Lower leg skin (tissue), 4 donors: Measurements from ENCODE around the gene CYP27A1. TPM values are rescaled to one million over a fixed set of nuclear protein-coding genes. Genes with fewer than 3 reads are reported as not detected.

ENCODE experiments used
- DNase-seq, 2 donors: peaks; one replicate each; pipeline ENCODE4 v3.0.0-alpha.2; 2019; ENCODE audit warnings: low spot score in 2 of 2
- H3K4me3 ChIP-seq: fragments of 200-600 bp; sonication (generic); 2 replicates; pipeline ENCODE4 v1.5.1; 2017; ENCODE audit warnings: mild to moderate bottlenecking, low read depth; ENCODE audit not compliant: poor library complexity, severe bottlenecking
- POLR2A ChIP-seq, 2 donors: fragments of 450-650 bp; IDR thresholded peaks; one replicate each; pipeline ENCODE4 v1.6.1; 2016 to 2017; ENCODE audit warnings: antibody characterized with exemption in 2 of 2, mild to moderate bottlenecking in 1 of 2, moderate library complexity in 1 of 2
- WGBS, 2 donors: methylation state at CpG; one replicate each; pipeline ENCODE4 v1.1.5; 2018; 5-methylcytosine and 5-hydroxymethylcytosine counted together
- intact Hi-C: fragments of 100-400 bp; cut with DNase I; formaldehyde crosslinking; loops from one replicate; pipeline ENCODE4 v1.15.0; 2023; ENCODE audit warnings: low total_unique reads
- total RNA-seq, 4 donors: library from RNA; depleted of rRNA; stranded (reverse); fragments of >200 nt; gene quantifications; one replicate each; pipeline ENCODE4 v1.1.0, GENCODE V29; 2016
- TF ChIP-seq, protein P1 (sequence below), 3 donors: fragments of 450-650 bp; IDR thresholded peaks; one replicate each; pipeline ENCODE4 v1.5.1; 2016; ENCODE audit warnings: antibody characterized with exemption in 3 of 3, mild to moderate bottlenecking in 3 of 3, moderate library complexity in 2 of 3

Gene CYP27A1
- total RNA-seq, 4 donors from 2014 or later = 12.9 to 35.2 (median 21.8) TPM

DNA sequence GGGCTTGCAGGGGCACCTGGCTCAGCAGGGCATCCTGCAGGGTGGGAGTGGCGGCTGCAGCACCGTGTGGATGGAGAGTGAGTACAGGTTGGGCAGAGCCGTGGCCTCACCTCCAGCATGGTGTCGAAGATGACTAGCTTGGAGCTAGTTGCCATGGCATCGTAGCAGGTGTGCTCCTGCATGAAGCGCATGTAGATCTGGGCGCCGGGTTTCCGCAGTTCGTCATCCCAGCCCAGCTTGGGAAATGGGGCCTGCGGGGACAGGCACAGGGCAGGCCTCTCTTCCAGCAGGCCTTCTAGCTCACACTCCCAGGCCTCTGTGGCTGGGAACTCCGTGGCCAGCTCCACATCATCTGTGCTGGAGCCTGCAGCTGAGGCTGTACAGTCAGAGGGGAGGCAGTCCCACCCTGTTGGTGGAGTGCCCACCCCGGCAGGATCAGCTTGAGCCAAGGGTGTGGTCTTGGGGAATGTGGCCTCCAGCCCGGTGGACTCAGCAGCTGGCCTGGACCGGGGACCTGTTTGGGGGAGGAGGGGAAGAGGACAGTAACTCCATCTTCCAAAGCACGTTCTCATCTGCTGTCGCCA is 48.0 kb downstream of the CYP27A1 start:
- peak in 1 of 2 donors; percentile 88 for DNase-seq
- TF ChIP-seq, protein P1, sequence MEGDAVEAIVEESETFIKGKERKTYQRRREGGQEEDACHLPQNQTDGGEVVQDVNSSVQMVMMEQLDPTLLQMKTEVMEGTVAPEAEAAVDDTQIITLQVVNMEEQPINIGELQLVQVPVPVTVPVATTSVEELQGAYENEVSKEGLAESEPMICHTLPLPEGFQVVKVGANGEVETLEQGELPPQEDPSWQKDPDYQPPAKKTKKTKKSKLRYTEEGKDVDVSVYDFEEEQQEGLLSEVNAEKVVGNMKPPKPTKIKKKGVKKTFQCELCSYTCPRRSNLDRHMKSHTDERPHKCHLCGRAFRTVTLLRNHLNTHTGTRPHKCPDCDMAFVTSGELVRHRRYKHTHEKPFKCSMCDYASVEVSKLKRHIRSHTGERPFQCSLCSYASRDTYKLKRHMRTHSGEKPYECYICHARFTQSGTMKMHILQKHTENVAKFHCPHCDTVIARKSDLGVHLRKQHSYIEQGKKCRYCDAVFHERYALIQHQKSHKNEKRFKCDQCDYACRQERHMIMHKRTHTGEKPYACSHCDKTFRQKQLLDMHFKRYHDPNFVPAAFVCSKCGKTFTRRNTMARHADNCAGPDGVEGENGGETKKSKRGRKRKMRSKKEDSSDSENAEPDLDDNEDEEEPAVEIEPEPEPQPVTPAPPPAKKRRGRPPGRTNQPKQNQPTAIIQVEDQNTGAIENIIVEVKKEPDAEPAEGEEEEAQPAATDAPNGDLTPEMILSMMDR (IDR thresholded peaks at IDR 0.05) = no peak
- no peak for TF ChIP-seq POLR2A (IDR thresholded peaks at IDR 0.05)
- WGBS, 2 donors = 51 to 54% methylated on average over 17 of the region's 17 CpGs
- intact Hi-C loops = no loop called here
- no peak overlapping the region for H3K4me3 ChIP-seq

DNA sequence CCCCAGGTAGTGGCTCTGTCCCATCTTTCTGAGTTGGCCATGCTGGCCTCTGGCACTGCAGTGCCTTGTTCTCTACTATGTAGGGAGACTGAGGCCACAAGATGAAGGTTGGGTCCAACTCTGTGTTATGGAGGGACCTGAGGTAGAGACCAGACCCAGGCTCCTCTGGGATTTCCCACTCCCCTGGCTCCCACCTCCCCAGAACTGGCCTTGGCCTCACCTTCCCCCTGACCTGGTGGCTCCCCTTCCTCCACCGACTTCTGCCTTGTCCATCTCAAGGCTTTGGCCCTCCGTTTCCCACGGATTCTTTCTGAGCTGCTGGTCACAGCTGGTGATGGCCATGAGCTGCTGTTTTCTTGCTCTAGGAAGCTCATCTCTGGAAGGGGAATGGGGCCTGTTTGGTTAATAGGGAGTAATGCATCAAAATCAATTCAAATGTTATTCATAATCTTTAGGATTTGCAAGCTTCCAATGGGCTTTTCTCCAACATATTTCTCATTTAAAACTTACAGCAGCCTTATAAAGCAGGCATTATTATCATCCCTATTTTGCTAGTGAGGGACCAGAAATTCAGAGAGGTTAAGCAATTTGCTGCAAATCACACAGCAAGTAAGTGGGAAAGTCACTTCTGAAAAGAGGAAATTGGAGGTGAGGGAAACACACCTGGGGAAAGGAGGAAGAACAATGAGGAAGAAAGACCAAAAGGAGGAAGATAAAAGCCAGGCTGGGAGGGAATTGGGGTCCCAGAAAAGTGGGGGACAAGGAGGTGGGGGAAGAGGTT is 48.8 kb downstream of the CYP27A1 start:
- DNase-seq = peak in 1 of 2 donors; percentile 62
- TF ChIP-seq POLR2A (IDR thresholded peaks at IDR 0.05) = no peak
- TF ChIP-seq, protein P1 (IDR thresholded peaks at IDR 0.05) = no peak
- intact Hi-C loops = no loop called here
- H3K4me3 ChIP-seq = no peak overlapping the region
- 81 to 92% methylated on average over 3 of the region's 3 CpGs for WGBS, 2 donors

DNA sequence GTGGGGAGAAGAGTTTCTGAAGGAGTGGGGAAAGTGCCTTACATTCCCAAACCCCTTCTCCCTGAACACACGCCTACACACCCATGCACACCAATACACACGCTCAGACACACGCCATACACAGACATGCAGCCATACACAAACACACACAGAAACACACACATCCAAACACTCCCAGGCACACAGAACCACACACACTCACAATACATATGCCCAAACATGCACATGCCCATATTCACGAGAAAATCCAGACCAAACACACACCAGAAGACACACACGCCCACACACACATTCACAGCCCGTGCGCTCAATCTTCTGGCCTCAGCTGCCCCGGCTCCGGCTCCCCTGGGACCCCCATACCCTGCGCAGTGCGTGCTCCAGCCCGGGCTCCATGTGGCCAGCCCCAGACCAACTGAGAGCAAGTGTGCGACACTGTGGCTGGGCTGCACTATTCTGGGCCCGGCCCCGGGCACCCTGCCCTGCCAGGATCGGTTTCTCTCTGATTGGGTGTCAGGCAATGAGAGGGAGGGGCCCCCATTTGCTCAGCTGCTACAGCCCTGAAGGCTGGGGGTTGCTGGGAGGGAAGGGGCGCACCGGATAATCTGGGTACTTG is 49.5 kb downstream of the CYP27A1 start, which contains the start of gene PRKAG3:
Gene PRKAG3, minus strand, starts transcription at position 426 of the 613 bp plus-strand sequence.
- intact Hi-C loops = no loop called here
- DNase-seq = peak in 1 of 2 donors; percentile 82
- 52 to 56% methylated on average over 11 to 18 of the region's 18 CpGs for WGBS, 2 donors

DNA sequence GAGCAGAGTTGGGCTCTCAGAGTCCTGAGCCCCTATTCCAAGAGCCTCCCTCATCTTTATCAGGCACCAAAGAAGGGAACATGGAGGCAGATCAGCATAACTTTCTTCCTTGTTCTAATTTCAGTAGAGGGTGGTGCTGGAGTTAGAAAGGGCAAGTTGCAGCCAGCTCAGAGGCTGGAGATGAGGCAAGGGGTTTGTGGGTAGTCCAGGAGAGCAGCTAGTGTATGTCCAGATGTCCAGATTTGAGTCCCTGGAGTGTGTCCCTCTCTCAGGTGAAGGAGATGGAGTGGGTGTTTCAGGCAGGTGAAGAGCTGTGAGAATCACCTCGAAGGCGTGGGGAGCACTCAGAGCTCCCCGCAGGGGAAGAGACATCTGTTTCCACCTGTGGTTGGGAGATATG is 50.1 kb downstream of the CYP27A1 start:
- intact Hi-C loops = no loop called here
- TF ChIP-seq POLR2A (IDR thresholded peaks at IDR 0.05) = no peak
- TF ChIP-seq, protein P1 (IDR thresholded peaks at IDR 0.05) = no peak
- H3K4me3 ChIP-seq = no peak overlapping the region
- WGBS, 2 donors = 69 to 93% methylated on average over 3 of the region's 3 CpGs
- peak in 1 of 2 donors; percentile 80 for DNase-seq

More for the DNA sequence above, 49.5 kb downstream of the CYP27A1 start, which contains the start of gene PRKAG3:
- TF ChIP-seq POLR2A (IDR thresholded peaks at IDR 0.05) = no peak
- TF ChIP-seq, protein P1 (IDR thresholded peaks at IDR 0.05) = no peak
- H3K4me3 ChIP-seq = no peak within 1 kb of the TSS

DNA sequence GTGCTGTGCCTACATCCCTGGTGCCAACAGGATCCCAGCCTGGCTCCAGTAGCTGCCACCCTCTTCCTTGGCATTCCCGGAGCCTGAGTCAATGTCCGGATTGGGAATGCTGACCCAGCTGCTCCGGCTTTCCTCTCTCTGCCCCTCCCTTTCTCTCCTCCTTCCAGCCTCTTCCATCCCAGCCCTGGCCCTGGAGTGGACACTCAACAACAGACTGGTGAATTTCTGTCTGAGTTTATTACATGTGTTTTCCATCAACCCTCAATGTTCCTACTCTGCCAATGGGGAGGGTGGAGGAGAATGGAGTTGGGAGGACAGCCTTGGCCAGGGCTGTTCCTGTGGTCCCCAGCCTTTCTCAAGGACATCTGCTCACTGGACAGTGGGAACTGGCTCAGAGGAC is 50.6 kb downstream of the CYP27A1 start:
- peak; percentile 49 to 85 for DNase-seq
- H3K4me3 ChIP-seq = no peak overlapping the region
- 41 to 60% methylated on average over 3 of the region's 3 CpGs for WGBS, 2 donors
- intact Hi-C loops = no loop called here
- TF ChIP-seq, protein P1 (IDR thresholded peaks at IDR 0.05) = no peak
- no peak for TF ChIP-seq POLR2A (IDR thresholded peaks at IDR 0.05)
